OCI-LY7 (cell line): ENCODE results near the gene MDGA2.

Source experiments
- CTCF ChIP-seq: fragments of 200-600 bp; sonication (generic); conservative IDR thresholded peaks from 2 replicates; pipeline ENCODE4 v1.5.1; 2014; ENCODE audit warnings: mild to moderate bottlenecking, antibody characterized with exemption, low read length, moderate library complexity, mixed read lengths
- EZH2phosphoT487 ChIP-seq: fragments of 200-600 bp; sonication (generic); IDR thresholded peaks from 2 replicates; pipeline ENCODE4 v1.6.1; 2018; ENCODE audit warnings: low read depth, borderline replicate concordance, mild to moderate bottlenecking, mixed run types, antibody characterized with exemption, low read length, moderate library complexity, mixed read lengths

- no peak for TF ChIP-seq CTCF
- no peak for TF ChIP-seq EZH2phosphoT487
These were observed 233.2 kb downstream of the MDGA2 start for GRCh38 chr14:47442211-47442610.
